BE2C (cell line): Measurements from ENCODE around the gene APBA1.

ENCODE experiments used
- DNase-seq: peaks from one replicate; pipeline ENCODE4 v3.0.0-alpha.2; 2020
- H3K27me3 ChIP-seq: fragments of 250-450 bp; sonication (Bioruptor Pico); 2 replicates; pipeline ENCODE4 v1.5.1; 2020; ENCODE audit warnings: mild to moderate bottlenecking
- H3K36me3 ChIP-seq: fragments of 250-450 bp; sonication (Bioruptor Pico); 2 replicates; pipeline ENCODE4 v1.5.1; 2020; ENCODE audit warnings: mild to moderate bottlenecking
- H3K4me1 ChIP-seq: fragments of 250-450 bp; sonication (Bioruptor Pico); 2 replicates; pipeline ENCODE4 v1.5.1; 2020
- H3K4me3 ChIP-seq: 2 replicates; pipeline ENCODE4 v1.5.1; 2011; ENCODE audit warnings: low read depth, low read length
- H3K9me3 ChIP-seq: fragments of 250-450 bp; sonication (Bioruptor Pico); 2 replicates; pipeline ENCODE4 v1.5.1; 2020
- TF ChIP-seq, protein P1 (sequence below): IDR thresholded peaks from 2 replicates; pipeline ENCODE4 v1.5.1; 2012; ENCODE audit warnings: mild to moderate bottlenecking, low read depth, low read length

Gene APBA1

DNA sequence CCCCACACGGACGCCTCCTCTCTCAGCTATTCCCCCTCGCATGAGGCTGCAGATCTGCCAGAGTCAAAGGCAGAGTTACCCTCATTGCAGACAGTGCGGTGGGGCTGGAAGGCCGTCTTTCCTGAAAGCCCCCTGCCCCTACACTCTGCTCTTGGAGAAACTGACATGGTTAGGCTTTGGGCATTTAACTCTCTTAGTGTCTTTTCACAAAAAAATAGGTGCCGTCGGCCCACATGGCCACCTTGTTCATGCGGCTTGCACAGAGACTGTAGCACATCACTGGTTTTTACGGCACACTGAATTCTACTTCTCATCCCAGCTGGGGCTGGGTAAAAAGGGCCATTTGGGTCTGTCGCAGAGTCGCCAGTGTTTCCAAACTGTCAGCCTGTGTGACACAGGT, 239.5 kb downstream of the APBA1 start:
- TF ChIP-seq, protein P1, sequence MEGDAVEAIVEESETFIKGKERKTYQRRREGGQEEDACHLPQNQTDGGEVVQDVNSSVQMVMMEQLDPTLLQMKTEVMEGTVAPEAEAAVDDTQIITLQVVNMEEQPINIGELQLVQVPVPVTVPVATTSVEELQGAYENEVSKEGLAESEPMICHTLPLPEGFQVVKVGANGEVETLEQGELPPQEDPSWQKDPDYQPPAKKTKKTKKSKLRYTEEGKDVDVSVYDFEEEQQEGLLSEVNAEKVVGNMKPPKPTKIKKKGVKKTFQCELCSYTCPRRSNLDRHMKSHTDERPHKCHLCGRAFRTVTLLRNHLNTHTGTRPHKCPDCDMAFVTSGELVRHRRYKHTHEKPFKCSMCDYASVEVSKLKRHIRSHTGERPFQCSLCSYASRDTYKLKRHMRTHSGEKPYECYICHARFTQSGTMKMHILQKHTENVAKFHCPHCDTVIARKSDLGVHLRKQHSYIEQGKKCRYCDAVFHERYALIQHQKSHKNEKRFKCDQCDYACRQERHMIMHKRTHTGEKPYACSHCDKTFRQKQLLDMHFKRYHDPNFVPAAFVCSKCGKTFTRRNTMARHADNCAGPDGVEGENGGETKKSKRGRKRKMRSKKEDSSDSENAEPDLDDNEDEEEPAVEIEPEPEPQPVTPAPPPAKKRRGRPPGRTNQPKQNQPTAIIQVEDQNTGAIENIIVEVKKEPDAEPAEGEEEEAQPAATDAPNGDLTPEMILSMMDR: no peak
- no peaks in the 10 kb centered on the region for H3K9me3 ChIP-seq
- H3K4me3 ChIP-seq: no peak overlapping the region
- H3K4me1 ChIP-seq: no peaks in the 10 kb centered on the region
- H3K27me3 ChIP-seq: no peaks in the 10 kb centered on the region
- peaks cover 19% of the 10 kb centered on the region for H3K36me3 ChIP-seq
- DNase-seq: no peak

DNA sequence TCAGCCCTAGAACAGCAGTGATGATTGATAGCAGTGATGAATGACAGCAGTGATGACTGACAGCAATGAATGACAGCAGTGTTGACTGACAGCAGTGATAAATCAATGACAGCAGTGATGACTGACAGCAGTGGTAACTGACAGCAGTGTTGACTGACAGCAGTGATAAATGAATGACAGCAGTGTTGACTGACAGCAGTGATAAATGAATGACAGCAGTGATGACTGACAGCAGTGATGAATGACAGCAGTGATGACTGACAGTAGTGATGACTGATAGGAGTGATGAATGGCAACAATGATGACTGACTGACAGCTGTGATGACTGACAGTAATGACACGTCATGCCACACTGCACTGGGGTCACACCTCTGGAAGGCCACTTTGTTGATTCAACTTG, 240.4 kb downstream of the APBA1 start:
- H3K9me3 ChIP-seq: no peaks in the 10 kb centered on the region
- TF ChIP-seq, protein P1: no peak
- peaks cover 19% of the 10 kb centered on the region for H3K36me3 ChIP-seq
- no peak overlapping the region for H3K4me3 ChIP-seq
- no peak for DNase-seq
- H3K27me3 ChIP-seq: no peaks in the 10 kb centered on the region
- no peaks in the 10 kb centered on the region for H3K4me1 ChIP-seq

DNA sequence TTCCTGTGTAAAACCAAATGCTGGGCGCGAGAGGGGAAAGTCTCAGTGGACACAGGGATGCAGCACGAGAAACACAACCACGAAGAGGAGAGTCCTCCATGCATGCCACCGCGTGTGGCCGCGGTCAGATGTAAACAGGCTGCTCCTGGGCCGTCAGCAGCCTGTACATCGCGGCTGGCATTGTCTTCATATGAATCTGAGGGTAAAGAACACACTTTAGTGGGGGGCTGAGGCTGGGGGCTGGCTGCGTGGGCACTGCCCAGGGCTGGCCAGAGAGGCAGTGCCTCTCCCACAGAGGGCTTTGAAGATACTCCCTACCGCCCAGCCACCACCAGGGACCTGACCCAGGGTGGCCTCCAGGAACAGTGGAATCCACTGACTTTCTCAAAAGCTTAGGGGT, 241.0 kb downstream of the APBA1 start:
- TF ChIP-seq, protein P1: no peak
- H3K4me1 ChIP-seq: no peaks in the 10 kb centered on the region
- no peak for DNase-seq
- H3K9me3 ChIP-seq: no peaks in the 10 kb centered on the region
- peaks cover 19% of the 10 kb centered on the region for H3K36me3 ChIP-seq
- no peak overlapping the region for H3K4me3 ChIP-seq
- no peaks in the 10 kb centered on the region for H3K27me3 ChIP-seq

DNA sequence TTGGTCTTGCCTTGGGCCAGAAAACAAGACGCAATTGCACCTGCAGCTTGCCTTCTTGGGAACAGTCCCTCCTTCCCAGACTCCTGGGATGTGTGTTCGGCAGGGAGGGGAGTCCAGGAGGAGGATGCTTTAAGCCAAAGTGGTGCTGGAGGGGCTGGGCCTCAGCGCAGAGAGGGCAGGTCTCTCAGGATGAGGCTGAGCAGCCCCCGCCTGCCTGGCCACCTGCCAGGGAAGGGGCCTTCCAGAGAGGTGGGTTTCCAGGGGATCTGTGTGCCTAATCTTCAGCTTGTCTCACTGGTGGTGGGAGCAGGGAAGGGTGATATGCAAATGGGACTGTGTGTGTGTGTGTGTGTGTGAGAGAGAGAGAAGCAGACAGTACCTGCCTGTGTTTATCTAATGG, 242.0 kb downstream of the APBA1 start:
- no peak overlapping the region for H3K4me3 ChIP-seq
- TF ChIP-seq, protein P1: no peak
- no peak for DNase-seq
- H3K9me3 ChIP-seq: no peaks in the 10 kb centered on the region
- H3K4me1 ChIP-seq: 0 out of 2 replicates have a peak, but pooled peaks cover under 1% of the 10 kb centered on the region
- no peaks in the 10 kb centered on the region for H3K27me3 ChIP-seq
- peaks cover 19% of the 10 kb centered on the region for H3K36me3 ChIP-seq

DNA sequence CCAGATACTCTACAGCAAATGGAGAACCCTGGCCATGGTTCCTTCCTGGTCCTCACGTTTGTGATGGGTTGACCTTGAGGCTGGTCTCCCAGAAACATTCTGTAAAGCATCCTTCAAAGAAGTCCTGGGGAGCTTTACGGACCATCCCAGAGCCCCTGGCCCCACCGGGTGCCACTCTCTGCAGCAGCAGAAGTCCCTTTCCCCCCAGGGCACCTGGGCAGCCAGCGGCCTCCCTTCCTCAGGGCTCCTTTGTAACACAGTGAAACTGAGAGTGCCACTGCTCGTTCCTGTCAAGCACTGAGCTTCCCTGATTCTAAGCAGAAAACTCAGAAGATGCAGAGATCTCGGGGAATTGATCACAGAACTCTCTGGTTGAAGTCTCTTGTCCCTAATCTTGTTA, 242.9 kb downstream of the APBA1 start:
- no peaks in the 10 kb centered on the region for H3K27me3 ChIP-seq

DNA sequence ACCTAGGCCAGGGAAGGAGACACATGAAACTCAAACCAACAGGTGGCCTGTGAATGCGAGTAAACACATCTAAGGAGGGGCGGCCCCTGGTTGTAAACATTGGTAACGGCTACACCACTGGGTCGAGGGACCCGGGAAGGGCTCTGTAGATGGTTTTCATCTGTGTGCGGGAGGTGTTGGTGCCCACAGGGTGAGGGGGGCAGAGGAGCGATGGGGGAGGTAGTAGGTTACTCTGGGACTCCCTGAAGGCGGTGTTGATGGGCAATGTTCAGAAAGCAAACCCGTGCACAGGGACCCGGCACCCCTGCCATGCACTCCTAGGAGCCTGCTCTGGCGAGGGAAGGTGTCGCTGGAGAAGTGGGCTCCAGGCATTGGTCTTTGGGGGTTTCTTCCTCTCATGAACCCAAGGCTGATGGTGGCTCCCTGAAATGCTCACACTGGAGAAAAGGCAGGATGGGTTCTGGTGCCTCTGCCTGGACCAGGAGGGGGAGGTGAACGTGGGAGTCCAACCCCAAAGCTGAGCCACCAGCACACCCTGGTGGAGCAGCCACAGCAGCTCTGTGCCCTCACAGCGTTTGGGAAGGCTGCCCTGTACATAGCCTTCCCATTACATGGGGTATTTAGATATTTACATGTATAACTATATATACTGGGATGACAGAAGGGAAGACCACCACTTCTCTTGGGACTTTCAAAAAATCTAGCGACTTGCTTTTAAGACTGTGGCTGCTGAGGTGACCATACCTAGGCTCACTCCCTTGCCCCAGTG, 244.0 kb downstream of the APBA1 start:
- no peak for DNase-seq
- TF ChIP-seq, protein P1: no peak
- H3K36me3 ChIP-seq: peaks cover 11% of the 10 kb centered on the region

More for the DNA sequence above, 242.9 kb downstream of the APBA1 start:
- H3K9me3 ChIP-seq: no peaks in the 10 kb centered on the region
- TF ChIP-seq, protein P1: no peak
- peaks cover 19% of the 10 kb centered on the region for H3K36me3 ChIP-seq
- no peak for DNase-seq
- H3K4me3 ChIP-seq: no peak overlapping the region
- H3K4me1 ChIP-seq: peaks cover 4% of the 10 kb centered on the region; the same call in 1 of the 2 replicates

More for the DNA sequence above, 244.0 kb downstream of the APBA1 start:
- no peak overlapping the region for H3K4me3 ChIP-seq
- H3K27me3 ChIP-seq: no peaks in the 10 kb centered on the region
- no peaks in the 10 kb centered on the region for H3K9me3 ChIP-seq
- H3K4me1 ChIP-seq: peaks cover 4% of the 10 kb centered on the region; the same call in 1 of the 2 replicates
